Hematopoietic multipotent progenitor cell treated with erythropoietin and hydrocortisone succinate and interleukin-3 and kit ligand, for 6 days (in vitro differentiated cells): ENCODE data around the gene FASTK.

Source experiments
- DNase-seq: peaks from one replicate; pipeline ENCODE4 v3.0.0-alpha.2; 2015

The FASTK gene

DNA sequence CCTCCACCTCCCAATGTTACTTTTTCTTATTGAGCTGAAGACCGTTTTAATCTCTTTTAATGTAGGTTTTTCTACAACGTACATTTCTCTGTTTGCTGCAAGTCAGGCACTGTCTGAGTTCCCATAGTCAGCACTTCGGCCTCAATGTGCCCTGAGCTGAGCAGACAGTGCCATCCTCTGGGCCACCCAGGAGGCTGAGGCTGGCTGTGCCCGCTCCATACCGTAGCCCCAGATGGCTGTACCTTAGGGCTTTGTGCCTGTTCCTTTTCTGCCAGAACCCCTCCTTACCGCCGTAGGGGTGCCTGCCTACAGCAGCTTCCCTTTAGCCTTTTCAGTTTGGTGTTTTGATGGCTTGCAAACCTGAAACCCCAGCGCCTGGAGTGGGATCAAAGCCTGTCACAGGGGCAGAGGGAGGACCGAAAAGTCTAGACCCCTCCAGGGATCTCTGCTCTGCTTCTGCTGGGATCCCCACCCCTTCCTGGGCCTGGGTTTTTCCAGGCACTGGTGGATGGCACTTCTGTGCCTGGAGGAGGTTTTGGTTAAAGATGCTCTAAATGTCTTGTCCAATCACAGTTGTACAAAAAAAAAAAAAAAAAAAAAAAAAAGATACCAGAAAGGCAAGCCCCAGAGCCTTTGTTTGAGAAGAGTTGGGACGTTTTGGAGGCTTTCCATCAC lies 14.7 kb upstream of the FASTK start:
- no peak for DNase-seq

DNA sequence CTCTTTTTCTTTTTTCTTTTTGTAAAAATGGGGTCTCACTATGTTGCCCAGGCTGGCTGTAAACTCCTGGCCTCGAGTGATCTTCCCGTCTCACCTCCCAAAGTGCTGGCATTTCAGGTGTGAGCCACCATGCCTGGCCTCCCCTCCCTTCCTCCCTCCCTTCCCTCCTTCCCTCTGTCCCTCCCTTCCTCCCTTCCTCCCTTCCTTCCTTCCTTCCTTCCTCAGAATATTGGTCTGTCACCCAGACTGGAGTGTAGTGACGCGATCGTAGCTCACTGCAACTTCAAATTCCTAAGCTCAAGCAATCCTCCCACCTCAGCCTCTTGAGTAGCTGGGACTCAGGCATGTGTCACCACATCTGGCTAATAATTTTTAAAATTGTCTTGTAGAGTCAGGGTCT lies 14.1 kb upstream of the FASTK start:
- DNase-seq, result no peak

DNA sequence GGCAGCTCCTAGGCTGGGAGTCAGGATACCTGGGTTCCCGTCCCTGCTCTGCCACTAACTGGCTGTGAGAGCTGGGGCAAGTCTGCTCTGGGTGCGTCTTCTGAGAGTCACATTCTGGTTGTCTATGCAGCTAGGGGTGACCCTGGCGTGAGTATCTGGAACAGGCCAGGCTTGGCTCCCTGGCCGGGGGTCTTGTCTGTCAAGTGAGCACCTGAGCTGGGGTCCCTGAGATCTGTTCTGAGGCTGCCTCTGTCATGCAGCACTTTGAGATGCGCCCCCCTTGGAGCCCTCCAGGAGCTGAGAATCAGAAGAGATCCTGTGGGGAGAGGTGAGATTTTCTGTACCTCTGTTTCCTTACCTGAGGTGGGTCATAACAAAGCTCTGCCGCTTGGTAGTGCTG lies 13.1 kb upstream of the FASTK start:
- no peak for DNase-seq

GRCh38 chr7:151091988-151092387 lies 11.4 kb upstream of the FASTK start:
- no peak for DNase-seq

GRCh38 chr7:151091431-151091830 lies 10.8 kb upstream of the FASTK start:
- DNase-seq, result peak; percentile 65

DNA sequence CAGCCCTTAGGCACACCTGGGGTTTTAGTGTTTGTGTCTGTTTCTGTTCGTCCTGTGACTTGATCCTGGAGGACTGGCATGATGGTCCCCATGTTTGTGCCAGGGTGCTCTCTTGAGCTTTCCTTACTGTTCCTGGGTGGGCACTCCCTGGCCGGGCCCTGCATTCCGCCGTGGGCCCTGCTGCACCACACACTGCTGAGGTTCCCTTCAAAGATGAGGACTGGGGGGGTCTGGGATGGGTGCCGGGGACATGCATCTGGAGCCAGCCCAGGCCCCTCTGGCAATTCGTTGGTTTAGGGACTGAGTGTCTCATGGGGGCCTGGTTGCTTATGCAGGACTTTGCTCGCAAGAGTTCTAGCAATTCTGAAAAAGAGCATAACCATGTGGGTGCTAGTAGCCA lies 10.4 kb upstream of the FASTK start:
- no peak for DNase-seq

- DNase-seq, result no peak
Measured at GRCh38 chr7:151089893-151090730, 9.5 kb upstream of the FASTK start.

- DNase-seq, result peak; percentile 73
Measured at GRCh38 chr7:151088856-151089699, 8.5 kb upstream of the FASTK start.

DNA sequence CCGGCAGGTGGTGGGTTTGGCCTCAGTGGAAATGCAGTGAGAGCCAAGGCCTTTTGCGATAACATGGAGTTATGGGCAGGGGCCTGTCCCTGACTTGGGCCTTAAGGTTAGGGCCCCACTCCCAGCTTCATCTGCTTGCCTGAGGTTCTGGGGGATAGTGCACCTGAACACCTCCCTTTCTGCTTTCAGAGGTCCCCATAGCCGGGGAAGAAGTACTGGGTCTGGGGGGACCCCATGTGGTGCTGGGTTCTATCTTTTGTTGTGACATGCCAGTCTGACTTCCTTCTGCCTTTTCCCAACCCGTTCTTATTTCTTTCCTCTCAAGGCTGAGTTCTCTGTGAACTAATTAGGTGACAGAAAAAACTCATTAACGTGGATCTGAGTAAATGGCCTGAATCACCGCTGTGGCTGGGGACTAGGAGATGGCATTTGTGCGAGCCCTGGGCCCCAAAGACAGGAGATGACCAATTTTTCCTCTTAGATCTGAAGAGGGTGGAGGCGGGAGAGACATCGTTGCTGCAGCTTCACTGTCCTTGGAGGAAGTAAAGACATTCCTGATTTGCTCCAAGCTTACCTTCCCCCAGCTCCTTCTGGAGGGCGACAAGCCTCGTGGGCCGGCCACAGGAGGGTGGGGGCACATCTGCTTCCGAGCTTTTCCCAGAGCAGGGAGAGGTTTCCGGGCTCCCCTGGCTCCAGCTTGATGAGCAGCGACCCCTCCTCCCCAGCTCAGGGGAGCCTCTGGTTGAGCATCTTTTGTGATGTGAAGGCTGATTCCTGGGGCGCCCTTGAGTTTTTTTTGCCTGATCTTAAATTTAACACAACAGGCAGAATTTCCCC lies 7.6 kb upstream of the FASTK start:
- no peak for DNase-seq

GRCh38 chr7:151087245-151088018 lies 6.8 kb upstream of the FASTK start:
- DNase-seq, result peak; percentile 64

GRCh38 chr7:151086802-151087244 lies 6.2 kb upstream of the FASTK start:
- peak; percentile 45 for DNase-seq

DNA sequence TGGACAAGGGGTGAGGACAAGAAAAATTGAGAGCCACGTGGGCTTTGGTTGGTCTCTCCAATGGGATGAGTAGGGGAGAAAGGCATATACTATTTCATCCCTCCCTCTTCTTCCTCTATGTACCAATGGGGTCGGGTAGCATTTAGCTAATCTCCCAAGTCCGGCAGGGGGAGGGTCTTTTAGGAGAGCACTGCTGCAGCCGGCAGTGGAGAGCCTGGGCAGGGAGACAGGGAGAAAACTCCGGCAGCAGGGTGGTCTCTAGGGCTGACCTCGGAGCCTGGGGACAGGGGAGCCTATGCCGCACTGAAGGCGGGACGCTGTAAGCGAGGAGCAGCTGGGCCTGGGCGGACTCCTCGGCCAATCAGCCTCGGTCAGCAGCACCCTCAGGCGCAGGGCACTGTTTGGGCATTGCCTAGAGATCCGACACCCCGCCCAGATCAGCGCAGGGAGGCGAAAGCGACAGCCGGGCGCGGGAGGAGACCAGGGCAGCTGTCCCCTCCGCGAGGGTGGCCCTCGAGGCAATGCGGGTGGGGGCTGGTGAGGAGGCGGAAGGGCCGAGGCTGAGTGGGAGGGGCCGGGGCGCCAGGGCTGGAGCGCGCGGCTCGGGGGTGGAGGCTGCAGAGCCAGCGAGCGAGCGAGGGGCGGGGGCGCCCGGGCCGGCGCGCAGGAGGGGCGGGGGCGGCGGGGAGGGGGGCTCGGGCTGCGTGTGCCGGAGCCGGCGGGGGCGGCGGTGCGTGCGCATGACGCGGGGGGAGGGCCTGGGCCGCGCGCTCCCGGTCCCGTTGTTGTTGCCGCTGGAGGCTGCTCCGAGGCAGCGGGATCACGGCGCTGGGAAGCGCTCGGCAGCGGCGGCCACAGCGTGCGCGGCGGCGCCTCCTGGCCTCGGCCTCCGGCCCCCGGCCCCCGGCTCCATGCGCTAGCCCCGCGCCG lies 5.3 kb upstream of the FASTK start, which contains the start of gene AGAP3:
AGAP3 (plus strand) TSS at position 785 of the 930 bp plus-strand sequence. CDS start 267 bp downstream, outside the sequence.
- DNase-seq, result peak; percentile 82

- no peak for DNase-seq
Measured at GRCh38 chr7:151085329-151085690, 4.7 kb upstream of the FASTK start.

DNA sequence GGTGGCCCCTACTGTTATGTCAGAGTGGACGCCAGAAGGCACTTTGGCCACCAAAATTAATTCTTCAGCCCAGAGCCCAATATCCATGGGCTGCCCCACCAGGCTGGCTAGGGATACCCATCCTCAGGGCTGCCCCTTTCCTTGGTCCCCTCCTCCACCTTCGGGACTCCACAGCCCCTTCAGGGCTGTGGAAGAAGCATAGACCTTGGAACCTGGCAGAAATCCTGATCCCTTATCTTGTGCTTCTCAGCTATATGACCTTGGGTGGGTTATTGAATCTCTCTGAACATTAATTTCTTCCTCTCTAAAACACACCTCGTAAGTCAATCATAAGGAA lies 3.2 kb upstream of the FASTK start:
- no peak for DNase-seq

- peak; percentile 82 for DNase-seq
Measured at GRCh38 chr7:151083071-151083823, 2.6 kb upstream of the FASTK start, which contains the start of gene TMUB1. TSS of gene TMUB1 (minus strand) at chr7:151083493. CDS start at chr7:151082563, 930 bp downstream.

DNA sequence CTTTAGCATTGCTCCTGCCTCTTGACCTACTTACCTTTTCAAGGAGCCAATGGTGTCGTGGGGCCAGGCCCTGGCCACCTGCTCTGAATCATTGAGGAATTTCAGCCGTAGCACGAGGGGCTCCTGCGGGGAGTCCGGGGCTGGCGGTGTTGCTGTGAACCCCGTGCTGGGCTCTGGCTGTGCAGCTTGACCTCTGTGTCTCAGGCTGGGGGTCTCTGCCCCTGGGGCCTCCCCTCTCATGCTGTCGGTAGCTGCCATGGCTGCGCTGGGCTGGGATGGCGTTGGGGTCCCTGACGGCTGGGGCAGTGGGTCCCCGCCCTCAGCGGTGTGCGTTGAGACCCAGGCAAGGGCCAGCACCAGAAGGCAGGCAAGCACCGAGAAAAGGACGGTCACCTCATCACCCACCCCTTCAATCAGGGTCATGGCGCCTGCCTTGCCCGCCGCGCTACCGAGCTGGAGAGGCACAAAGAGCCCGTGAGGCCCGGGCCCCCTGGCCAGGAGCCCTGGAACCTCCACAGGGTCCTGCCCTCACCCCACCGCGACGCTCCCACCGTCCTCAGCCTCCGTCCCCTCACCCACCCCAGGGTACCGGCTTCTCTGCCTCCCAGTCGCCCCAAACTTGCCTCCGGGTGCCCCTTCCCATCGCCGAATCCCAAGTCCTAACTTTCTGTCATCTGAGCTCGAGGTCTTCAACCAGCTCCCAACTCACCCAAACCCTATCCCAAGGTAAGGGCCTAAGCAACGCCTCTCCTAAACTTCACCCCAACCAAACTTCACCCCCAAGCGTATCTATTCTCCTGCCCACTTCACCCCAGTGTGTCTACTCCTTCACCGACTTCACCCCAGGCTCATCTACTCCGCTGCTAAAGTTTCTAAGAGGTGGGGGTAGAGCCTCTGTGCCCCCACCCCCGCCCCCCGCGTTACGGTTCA lies 1.8 kb upstream of the FASTK start:
- DNase-seq, result no peak

- no peak for DNase-seq
Measured at GRCh38 chr7:151081170-151082101, 827 bp upstream of the FASTK start.
